ENCODE data around the gene MYH10. TPM values are rescaled to one million over a fixed set of nuclear protein-coding genes. Genes with fewer than 3 reads are reported as not detected.

Gene MYH10
- total and polyA plus RNA-seq, 4 donors: 9.1 to 79.1 (median 25.9) TPM

DNA sequence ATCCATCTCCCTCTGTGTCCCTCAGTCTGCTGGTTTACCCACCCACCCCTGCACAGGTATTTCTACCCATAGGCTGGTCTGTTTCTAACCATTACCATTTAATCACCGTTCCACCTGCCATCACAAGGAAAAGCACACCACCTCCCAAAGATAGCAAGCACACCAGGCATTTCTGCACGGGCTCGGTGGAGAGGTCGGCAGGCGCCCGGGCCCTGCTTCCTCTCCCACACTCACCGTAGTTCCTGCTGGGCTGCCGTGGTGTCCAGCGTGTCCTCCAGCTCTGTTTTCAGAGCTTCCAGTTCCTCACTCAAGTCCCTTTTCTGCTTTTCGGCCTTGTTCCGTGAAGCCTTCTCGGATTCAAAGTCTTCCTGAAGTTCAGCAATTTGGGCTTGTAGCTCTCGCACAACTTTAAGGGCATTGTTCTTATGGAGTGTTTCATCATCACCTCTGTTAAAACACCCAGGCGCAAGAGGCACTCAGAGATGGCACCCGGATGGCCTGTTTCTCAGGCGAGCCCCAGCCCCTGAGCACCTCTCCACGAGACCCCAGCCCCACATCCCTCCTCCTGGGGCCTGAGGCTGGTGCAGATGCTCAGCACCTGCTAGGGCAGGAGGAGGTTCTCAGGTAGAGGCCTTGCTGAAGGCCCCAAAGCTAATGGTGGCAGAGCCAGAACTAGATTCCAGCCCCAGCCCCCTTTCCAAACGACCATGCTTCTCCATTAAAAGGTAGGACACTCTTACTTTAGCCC, 125.9 kb downstream of the MYH10 start (continued):
- TF ChIP-seq ZBTB33 (IDR thresholded peaks at IDR 0.05) (no peak), GABPA (IDR thresholded peaks at IDR 0.05 in 1 of 2, conservative IDR thresholded peaks at IDR 0.05 in 1 of 2) (no peak), HNF4A (conservative IDR thresholded peaks at IDR 0.05) (no peak), SP1 (IDR thresholded peaks at IDR 0.05) (no peak), FOXA1 (IDR thresholded peaks at IDR 0.05) (no peak), JUND (IDR thresholded peaks at IDR 0.05) (no peak)

DNA sequence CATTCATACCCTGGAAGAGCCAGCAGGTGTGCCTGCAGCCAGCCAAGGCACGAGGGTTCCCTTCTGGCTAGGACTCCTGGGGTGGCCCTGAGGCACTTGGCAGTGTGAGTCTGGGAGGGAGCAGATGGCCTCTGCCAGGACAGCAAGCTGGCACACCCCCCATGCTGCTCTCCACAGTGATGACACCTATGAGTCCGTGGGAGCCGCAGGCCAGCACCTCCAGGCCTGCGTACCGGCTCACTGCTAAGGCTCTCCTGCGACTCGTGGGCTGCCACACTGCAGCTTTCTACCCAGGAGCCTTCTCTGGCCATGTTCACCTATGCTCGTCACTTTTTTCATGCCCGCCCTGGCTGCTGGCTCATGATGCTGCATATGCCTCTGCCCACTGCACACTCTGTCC, 126.7 kb downstream of the MYH10 start:
- Histone ChIP-seq H3K9me3 (ENCODE audit: control insufficient read depth in 4 of 4, low read length in 3 of 4) (no peaks in the 10 kb centered on the region), H3K36me3 (ENCODE audit: control insufficient read depth in 4 of 4, insufficient read depth in 3 of 4, low read depth in 1 of 4, low read length in 3 of 4) (peaks cover 6 to 48% (median 26%) of the 10 kb centered on the region in 4 donors), H3K4me3 (ENCODE audit: low read depth in 1 of 3, low read length in 3 of 3) (no peak overlapping the region), H3K27me3 (ENCODE audit: control insufficient read depth in 4 of 4, insufficient read depth in 4 of 4, low read length in 3 of 4) (no peaks in the 10 kb centered on the region), H3K9ac (ENCODE audit: low read depth in 1 of 2, low read length in 2 of 2) (no peak overlapping the region), H3K27ac (ENCODE audit: low read depth in 1 of 2, low read length in 2 of 2) (no peak overlapping the region), H3K4me1 (ENCODE audit: control insufficient read depth in 4 of 4, insufficient read depth in 4 of 4, low read length in 3 of 4) (no peaks in the 10 kb centered on the region)
- TF ChIP-seq RXRA (IDR thresholded peaks at IDR 0.05): no peak
- no peak for TF ChIP-seq FOXA1 (IDR thresholded peaks at IDR 0.05)
- TF ChIP-seq, protein P1, sequence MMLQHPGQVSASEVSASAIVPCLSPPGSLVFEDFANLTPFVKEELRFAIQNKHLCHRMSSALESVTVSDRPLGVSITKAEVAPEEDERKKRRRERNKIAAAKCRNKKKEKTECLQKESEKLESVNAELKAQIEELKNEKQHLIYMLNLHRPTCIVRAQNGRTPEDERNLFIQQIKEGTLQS (IDR thresholded peaks at IDR 0.05): no peak
- TF ChIP-seq EGR1 (IDR thresholded peaks at IDR 0.05; ENCODE audit: low read depth in 2 of 2): no peak
- TF ChIP-seq, protein P2, sequence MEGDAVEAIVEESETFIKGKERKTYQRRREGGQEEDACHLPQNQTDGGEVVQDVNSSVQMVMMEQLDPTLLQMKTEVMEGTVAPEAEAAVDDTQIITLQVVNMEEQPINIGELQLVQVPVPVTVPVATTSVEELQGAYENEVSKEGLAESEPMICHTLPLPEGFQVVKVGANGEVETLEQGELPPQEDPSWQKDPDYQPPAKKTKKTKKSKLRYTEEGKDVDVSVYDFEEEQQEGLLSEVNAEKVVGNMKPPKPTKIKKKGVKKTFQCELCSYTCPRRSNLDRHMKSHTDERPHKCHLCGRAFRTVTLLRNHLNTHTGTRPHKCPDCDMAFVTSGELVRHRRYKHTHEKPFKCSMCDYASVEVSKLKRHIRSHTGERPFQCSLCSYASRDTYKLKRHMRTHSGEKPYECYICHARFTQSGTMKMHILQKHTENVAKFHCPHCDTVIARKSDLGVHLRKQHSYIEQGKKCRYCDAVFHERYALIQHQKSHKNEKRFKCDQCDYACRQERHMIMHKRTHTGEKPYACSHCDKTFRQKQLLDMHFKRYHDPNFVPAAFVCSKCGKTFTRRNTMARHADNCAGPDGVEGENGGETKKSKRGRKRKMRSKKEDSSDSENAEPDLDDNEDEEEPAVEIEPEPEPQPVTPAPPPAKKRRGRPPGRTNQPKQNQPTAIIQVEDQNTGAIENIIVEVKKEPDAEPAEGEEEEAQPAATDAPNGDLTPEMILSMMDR (IDR thresholded peaks at IDR 0.05; ENCODE audit: low read depth, low read length, missing input control): no peak
- no peak for TF ChIP-seq HNF4A (conservative IDR thresholded peaks at IDR 0.05)
- no peak for TF ChIP-seq JUND (IDR thresholded peaks at IDR 0.05)
- TF ChIP-seq HNF4G (IDR thresholded peaks at IDR 0.05): no peak
- no peak for TF ChIP-seq RAD21 (IDR thresholded peaks at IDR 0.05)
- no peak for TF ChIP-seq TAF1 (conservative IDR thresholded peaks at IDR 0.05)
- no peak for TF ChIP-seq YY1 (IDR thresholded peaks at IDR 0.05)
- TF ChIP-seq FOXA2 (IDR thresholded peaks at IDR 0.05): no peak
- TF ChIP-seq SP1 (IDR thresholded peaks at IDR 0.05): no peak
- TF ChIP-seq GABPA (IDR thresholded peaks at IDR 0.05 in 1 of 2, conservative IDR thresholded peaks at IDR 0.05 in 1 of 2): no peak
- TF ChIP-seq, protein P3, sequence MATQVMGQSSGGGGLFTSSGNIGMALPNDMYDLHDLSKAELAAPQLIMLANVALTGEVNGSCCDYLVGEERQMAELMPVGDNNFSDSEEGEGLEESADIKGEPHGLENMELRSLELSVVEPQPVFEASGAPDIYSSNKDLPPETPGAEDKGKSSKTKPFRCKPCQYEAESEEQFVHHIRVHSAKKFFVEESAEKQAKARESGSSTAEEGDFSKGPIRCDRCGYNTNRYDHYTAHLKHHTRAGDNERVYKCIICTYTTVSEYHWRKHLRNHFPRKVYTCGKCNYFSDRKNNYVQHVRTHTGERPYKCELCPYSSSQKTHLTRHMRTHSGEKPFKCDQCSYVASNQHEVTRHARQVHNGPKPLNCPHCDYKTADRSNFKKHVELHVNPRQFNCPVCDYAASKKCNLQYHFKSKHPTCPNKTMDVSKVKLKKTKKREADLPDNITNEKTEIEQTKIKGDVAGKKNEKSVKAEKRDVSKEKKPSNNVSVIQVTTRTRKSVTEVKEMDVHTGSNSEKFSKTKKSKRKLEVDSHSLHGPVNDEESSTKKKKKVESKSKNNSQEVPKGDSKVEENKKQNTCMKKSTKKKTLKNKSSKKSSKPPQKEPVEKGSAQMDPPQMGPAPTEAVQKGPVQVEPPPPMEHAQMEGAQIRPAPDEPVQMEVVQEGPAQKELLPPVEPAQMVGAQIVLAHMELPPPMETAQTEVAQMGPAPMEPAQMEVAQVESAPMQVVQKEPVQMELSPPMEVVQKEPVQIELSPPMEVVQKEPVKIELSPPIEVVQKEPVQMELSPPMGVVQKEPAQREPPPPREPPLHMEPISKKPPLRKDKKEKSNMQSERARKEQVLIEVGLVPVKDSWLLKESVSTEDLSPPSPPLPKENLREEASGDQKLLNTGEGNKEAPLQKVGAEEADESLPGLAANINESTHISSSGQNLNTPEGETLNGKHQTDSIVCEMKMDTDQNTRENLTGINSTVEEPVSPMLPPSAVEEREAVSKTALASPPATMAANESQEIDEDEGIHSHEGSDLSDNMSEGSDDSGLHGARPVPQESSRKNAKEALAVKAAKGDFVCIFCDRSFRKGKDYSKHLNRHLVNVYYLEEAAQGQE (IDR thresholded peaks at IDR 0.05): no peak
- no peak for DNase-seq (ENCODE audit: low spot score)
- WGBS: 93% methylated on average over 9 of the region's 9 CpGs

All from liver (tissue), 9 donors.